ENCODE results near the gene PVR.

Gene PVR

GRCh38 chr19:44600466-44600865 is 43.2 kb upstream of the PVR start:
- peaks cover 22% of the 10 kb centered on the region for H3K27me3 ChIP-seq
- no peaks in the 10 kb centered on the region for H3K9me3 ChIP-seq
- no peak overlapping the region for H3K4me3 ChIP-seq (ENCODE audit: low read depth in 1 of 2, low read length in 1 of 2)
- peaks cover 0 to 10% of the 10 kb centered on the region in 2 experiments for H3K4me1 ChIP-seq (ENCODE audit: control insufficient read depth in 1 of 2, insufficient read depth in 1 of 2, low read depth in 1 of 2, low read length in 1 of 2)
- no peak overlapping the region for H3K27ac ChIP-seq
- TF ChIP-seq CTCF (IDR thresholded peaks at IDR 0.05), result no peak
- no peaks in the 10 kb centered on the region for H3K36me3 ChIP-seq

GRCh38 chr19:44602081-44602480 is 41.6 kb upstream of the PVR start:
- no peak overlapping the region for H3K27ac ChIP-seq
- peaks cover 4 to 17% of the 10 kb centered on the region in 2 experiments for H3K4me1 ChIP-seq (ENCODE audit: control insufficient read depth in 1 of 2, insufficient read depth in 1 of 2, low read depth in 1 of 2, low read length in 1 of 2)
- TF ChIP-seq CTCF (IDR thresholded peaks at IDR 0.05), result no peak
- no peak overlapping the region for H3K4me3 ChIP-seq (ENCODE audit: low read depth in 1 of 2, low read length in 1 of 2)
- H3K9me3 ChIP-seq, result no peaks in the 10 kb centered on the region
- H3K27me3 ChIP-seq, result peaks cover 15% of the 10 kb centered on the region
- H3K36me3 ChIP-seq, result no peaks in the 10 kb centered on the region

- Histone ChIP-seq H3K36me3 (no peaks in the 10 kb centered on the region), H3K27me3 (peaks cover 15% of the 10 kb centered on the region), H3K4me3 (ENCODE audit: low read depth in 1 of 2, low read length in 1 of 2) (no peak overlapping the region), H3K27ac (no peak overlapping the region), H3K9me3 (no peaks in the 10 kb centered on the region), H3K4me1 (ENCODE audit: control insufficient read depth in 1 of 2, insufficient read depth in 1 of 2, low read depth in 1 of 2, low read length in 1 of 2) (peaks cover 14 to 28% of the 10 kb centered on the region in 2 experiments)
- TF ChIP-seq CTCF (IDR thresholded peaks at IDR 0.05), result no peak
These were observed 40.3 kb upstream of the PVR start for GRCh38 chr19:44603201-44603945.

GRCh38 chr19:44604241-44604640 is 39.5 kb upstream of the PVR start:
- Histone ChIP-seq H3K4me1 (ENCODE audit: control insufficient read depth in 1 of 2, insufficient read depth in 1 of 2, low read depth in 1 of 2, low read length in 1 of 2) (peaks cover 14 to 28% of the 10 kb centered on the region in 2 experiments), H3K27ac (no peak overlapping the region), H3K4me3 (ENCODE audit: low read depth in 1 of 2, low read length in 1 of 2) (no peak overlapping the region), H3K27me3 (peaks cover 15% of the 10 kb centered on the region), H3K36me3 (no peaks in the 10 kb centered on the region), H3K9me3 (no peaks in the 10 kb centered on the region)
- TF ChIP-seq CTCF (IDR thresholded peaks at IDR 0.05), result no peak

- H3K27me3 ChIP-seq, result peaks cover 11% of the 10 kb centered on the region
- H3K27ac ChIP-seq, result no peak overlapping the region
- H3K36me3 ChIP-seq, result no peaks in the 10 kb centered on the region
- H3K9me3 ChIP-seq, result no peaks in the 10 kb centered on the region
- TF ChIP-seq CTCF (IDR thresholded peaks at IDR 0.05), result no peak
- H3K4me1 ChIP-seq (ENCODE audit: control insufficient read depth in 1 of 2, insufficient read depth in 1 of 2, low read depth in 1 of 2, low read length in 1 of 2), result peaks cover 14 to 28% of the 10 kb centered on the region in 2 experiments
- no peak overlapping the region for H3K4me3 ChIP-seq (ENCODE audit: low read depth in 1 of 2, low read length in 1 of 2)
These were observed 38.2 kb upstream of the PVR start for GRCh38 chr19:44605547-44605946.
